ENCODE data around the gene SERPINB12.

- TF ChIP-seq CTCF (conservative IDR thresholded peaks at IDR 0.05 in 1 of 2, IDR thresholded peaks at IDR 0.05 in 1 of 2; ENCODE audit: extremely low read depth in 1 of 2, insufficient read depth in 1 of 2, low read depth in 1 of 2, low read length in 2 of 2) = no peak
- no peak for TF ChIP-seq EZH2 (IDR thresholded peaks at IDR 0.05; ENCODE audit: borderline replicate concordance, low read length)
Observed at GRCh38 chr18:63575681-63576080, 33.5 kb downstream of the SERPINB12 start.

All from mammary epithelial cell (primary cell).